Colonic mucosa (tissue), 4 donors: ENCODE results near the gene TNFAIP2. TPM values are rescaled to one million over a fixed set of nuclear protein-coding genes. Genes with fewer than 3 reads are reported as not detected.

Experiments used
- DNase-seq: peaks from one replicate; pipeline ENCODE4 v3.0.0-alpha.2; 2020
- H3K27ac ChIP-seq: fragments of 200-600 bp; one replicate; pipeline ENCODE4 v1.8.0; 2021
- H3K27me3 ChIP-seq: fragments of 200-600 bp; one replicate; pipeline ENCODE4 v1.8.0; 2021
- H3K36me3 ChIP-seq: fragments of 200-600 bp; one replicate; pipeline ENCODE4 v1.8.0; 2021
- H3K4me1 ChIP-seq: fragments of 200-600 bp; one replicate; pipeline ENCODE4 v1.8.0; 2021; ENCODE audit warnings: mild to moderate bottlenecking
- H3K4me3 ChIP-seq: fragments of 200-600 bp; one replicate; pipeline ENCODE4 v1.8.0; 2021
- H3K9ac ChIP-seq, 2 donors: one replicate each; pipeline ENCODE4 v1.7.0; 2013; ENCODE audit warnings: control low read depth in 2 of 2, low read depth in 2 of 2, low read length in 2 of 2
- H3K9me3 ChIP-seq: fragments of 200-600 bp; one replicate; pipeline ENCODE4 v1.8.0; 2021
- intact Hi-C: fragments of 100-400 bp; cut with DNase I; formaldehyde crosslinking; loops from one replicate; pipeline ENCODE4 v1.14.1; 2022
- total RNA-seq, 2 donors: library from RNA; stranded (reverse); fragmentation: NEBNext Ultra II Directional in 1 of 2; extraction: Animal tissue kit (Norgen Biotek cat#: 25700) in 1 of 2; gene quantifications; one replicate each; pipeline ENCODE4 v1.2.1, GENCODE V29; 2021
- TF ChIP-seq, protein P1 (sequence below): fragments of 200-600 bp; IDR thresholded peaks from one replicate; pipeline ENCODE4 v1.8.0; 2022; ENCODE audit warnings: antibody characterized with exemption, mild to moderate bottlenecking
- donor health status: healthy.
- donor health status: DM: no; HTN: no; CAD: no.
- donor health status: DM: no; HTN: no; CAD: no.

Gene TNFAIP2
- total RNA-seq, 2 donors from 2014 or later: 10.5 to 26.9 TPM

GRCh38 chr14:103121121-103121845 lies 2.0 kb upstream of the TNFAIP2 start:
- peak overlapping the region; percentile 82 for H3K27ac ChIP-seq
- H3K4me3 ChIP-seq: no peak overlapping the region
- intact Hi-C loops: no loop called here
- H3K9me3 ChIP-seq: no peaks in the 10 kb centered on the region
- H3K27me3 ChIP-seq: peaks cover 26% of the 10 kb centered on the region
- H3K4me1 ChIP-seq: peaks cover 13% of the 10 kb centered on the region
- no peaks in the 10 kb centered on the region for H3K36me3 ChIP-seq
- H3K9ac ChIP-seq: peak overlapping the region; percentile 38 to 43
- TF ChIP-seq, protein P1, sequence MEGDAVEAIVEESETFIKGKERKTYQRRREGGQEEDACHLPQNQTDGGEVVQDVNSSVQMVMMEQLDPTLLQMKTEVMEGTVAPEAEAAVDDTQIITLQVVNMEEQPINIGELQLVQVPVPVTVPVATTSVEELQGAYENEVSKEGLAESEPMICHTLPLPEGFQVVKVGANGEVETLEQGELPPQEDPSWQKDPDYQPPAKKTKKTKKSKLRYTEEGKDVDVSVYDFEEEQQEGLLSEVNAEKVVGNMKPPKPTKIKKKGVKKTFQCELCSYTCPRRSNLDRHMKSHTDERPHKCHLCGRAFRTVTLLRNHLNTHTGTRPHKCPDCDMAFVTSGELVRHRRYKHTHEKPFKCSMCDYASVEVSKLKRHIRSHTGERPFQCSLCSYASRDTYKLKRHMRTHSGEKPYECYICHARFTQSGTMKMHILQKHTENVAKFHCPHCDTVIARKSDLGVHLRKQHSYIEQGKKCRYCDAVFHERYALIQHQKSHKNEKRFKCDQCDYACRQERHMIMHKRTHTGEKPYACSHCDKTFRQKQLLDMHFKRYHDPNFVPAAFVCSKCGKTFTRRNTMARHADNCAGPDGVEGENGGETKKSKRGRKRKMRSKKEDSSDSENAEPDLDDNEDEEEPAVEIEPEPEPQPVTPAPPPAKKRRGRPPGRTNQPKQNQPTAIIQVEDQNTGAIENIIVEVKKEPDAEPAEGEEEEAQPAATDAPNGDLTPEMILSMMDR: no peak
- DNase-seq: peak; percentile 46

DNA sequence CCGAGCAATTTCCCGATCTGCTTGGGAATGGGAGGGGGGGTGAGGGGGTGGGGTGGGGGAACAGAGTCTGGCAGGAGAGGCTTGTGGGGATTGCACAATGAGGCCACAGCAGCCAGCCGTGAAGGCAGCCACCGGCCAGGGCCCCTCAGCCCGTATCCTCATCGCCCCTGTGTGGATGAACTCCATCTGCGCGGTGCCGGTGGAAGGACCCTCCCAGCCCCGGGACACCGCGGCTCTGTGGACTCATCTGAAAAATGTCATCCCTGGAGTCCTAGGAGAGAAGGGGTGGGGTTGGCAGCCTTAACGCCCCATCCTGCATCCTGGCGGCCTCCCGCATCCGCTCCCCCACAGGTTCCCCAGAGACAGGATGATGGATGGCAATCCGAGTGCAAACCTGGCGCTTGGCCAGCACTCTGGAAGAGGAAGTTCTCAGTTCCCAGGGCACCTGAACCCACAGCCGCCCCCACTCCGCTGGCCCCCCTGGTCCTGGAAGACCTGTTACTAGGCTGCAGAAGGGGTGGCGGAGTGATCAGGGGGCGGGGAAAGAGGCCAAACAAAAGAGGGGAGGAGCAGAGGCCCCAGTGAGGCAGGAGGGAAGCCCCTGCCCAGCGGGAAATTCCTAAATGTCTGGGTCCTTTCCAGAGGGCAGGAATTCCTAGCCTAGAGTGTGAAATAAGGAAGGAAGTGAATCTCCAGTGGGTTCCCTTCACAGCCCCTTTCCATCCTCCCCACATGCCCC lies 1.2 kb upstream of the TNFAIP2 start:
- H3K9me3 ChIP-seq: no peaks in the 10 kb centered on the region
- peaks cover 26% of the 10 kb centered on the region for H3K27me3 ChIP-seq
- peak overlapping the region; percentile 82 for H3K27ac ChIP-seq
- H3K36me3 ChIP-seq: no peaks in the 10 kb centered on the region
- TF ChIP-seq, protein P1: no peak
- H3K4me1 ChIP-seq: peaks cover 13% of the 10 kb centered on the region
- DNase-seq: peak; percentile 79
- intact Hi-C loops: no loop called here
- H3K9ac ChIP-seq: peak overlapping the region; percentile 60 to 66
- no peak overlapping the region for H3K4me3 ChIP-seq

DNA sequence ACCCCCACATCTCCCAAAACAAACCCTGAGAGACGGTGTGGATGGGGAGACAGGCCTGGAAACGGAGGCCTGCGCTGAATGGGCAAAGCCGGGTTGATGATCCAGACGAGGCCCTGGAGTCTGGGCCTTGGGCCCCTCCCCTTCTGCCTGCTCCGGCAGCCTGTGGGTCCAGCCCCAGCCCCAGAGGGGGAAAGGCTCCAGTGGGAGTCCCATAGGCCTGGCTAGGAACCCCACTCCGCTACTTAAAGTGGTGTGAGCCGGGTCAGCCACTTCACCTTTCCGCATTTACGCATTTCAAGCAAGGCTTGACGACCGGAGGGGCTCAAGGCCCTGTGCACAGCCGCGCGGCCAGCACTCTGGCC lies 695 bp upstream of the TNFAIP2 start:
- peaks cover 13% of the 10 kb centered on the region for H3K4me1 ChIP-seq
- peak overlapping the region; percentile 39 for H3K4me3 ChIP-seq

DNA sequence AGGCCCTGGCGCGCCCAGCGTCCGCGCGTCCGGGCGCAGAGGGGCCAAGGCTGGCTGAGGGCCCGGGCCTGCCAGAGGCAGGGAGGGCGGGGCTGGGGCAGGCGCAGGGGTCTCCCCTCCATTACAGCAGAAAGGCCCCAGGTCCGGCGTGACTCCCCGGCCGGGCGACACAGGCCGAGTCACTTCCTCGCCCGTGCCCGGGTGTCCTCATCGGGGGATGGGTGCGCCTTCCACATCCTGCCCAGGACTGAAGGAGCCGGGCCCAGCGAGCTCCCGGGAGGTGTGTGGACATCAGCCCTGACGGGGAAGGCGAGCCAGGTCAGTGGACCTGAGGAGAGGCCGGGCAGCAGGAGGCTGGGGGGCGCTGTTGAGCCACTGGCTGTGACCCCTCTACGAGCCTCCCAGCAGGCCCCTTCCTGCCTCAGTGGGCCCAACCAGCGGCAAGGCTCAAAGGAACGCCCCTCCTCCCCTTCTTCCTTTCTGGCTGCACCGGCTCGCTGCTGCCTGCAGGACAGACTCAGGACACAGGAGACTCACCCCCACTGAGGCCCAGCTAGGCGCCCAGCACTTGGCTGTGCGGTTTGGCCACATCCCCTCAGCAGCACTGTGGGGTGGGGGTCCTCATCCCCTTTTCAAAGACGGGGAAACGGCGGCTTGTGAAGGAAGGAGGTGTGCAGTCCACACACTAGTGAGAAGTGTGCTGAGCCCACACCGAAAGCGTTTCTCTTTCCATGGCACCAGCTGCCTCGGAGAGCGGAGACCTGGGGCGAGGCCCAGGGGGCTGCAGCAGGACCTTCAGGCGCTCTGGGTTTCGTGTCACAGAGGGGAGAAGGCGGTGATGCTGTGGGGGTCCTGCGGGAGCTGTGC lies 606 bp downstream of the TNFAIP2 start:
- TF ChIP-seq, protein P1: no peak
- peak; percentile 50 for DNase-seq
- H3K4me1 ChIP-seq: peaks cover 13% of the 10 kb centered on the region
- peaks cover 26% of the 10 kb centered on the region for H3K27me3 ChIP-seq
- H3K27ac ChIP-seq: peak overlapping the region; percentile 82
- no peaks in the 10 kb centered on the region for H3K36me3 ChIP-seq
- intact Hi-C loops: no loop called here
- peak overlapping the region; percentile 39 for H3K4me3 ChIP-seq
- peak overlapping the region; percentile 68 to 88 for H3K9ac ChIP-seq
- no peaks in the 10 kb centered on the region for H3K9me3 ChIP-seq

More for the DNA sequence above, 695 bp upstream of the TNFAIP2 start:
- no peak for DNase-seq
- Histone ChIP-seq H3K27ac (peak overlapping the region; percentile 82), H3K9ac (peak overlapping the region; percentile 60 to 66), H3K36me3 (no peaks in the 10 kb centered on the region), H3K9me3 (no peaks in the 10 kb centered on the region), H3K27me3 (peaks cover 26% of the 10 kb centered on the region)
- intact Hi-C loops: no loop called here
- TF ChIP-seq, protein P1: no peak

DNA sequence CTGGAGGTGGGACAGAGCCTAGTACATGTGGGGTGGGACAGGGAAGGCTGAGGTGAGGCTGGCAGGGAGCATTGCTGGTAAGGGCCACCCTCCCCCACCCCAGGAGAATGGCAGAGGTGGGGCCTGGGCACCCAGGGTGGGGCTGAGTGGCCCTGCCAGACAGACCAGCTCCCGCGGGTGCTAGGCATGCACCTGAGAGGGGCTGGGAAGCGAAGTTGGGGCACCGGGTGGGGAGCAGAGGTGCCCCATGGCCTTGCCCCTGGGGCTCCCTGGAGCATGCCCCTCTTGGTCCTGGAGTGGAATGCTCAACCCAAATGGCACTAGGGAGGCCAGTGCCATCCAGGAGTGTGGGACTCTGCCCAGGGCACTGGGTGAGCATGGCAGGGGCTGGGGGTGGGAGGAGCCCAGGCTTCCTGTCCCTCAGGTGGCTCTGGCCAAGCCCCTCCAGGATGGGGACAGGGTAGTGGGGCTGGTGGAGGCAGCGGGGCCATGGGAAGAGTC lies 1.3 kb downstream of the TNFAIP2 start:
- DNase-seq: no peak
- H3K4me1 ChIP-seq: peaks cover 13% of the 10 kb centered on the region
- H3K27me3 ChIP-seq: peaks cover 26% of the 10 kb centered on the region
- no peak overlapping the region for H3K27ac ChIP-seq
- intact Hi-C loops: no loop called here
- TF ChIP-seq, protein P1: no peak
- no peaks in the 10 kb centered on the region for H3K36me3 ChIP-seq
- no peaks in the 10 kb centered on the region for H3K9me3 ChIP-seq
- peak overlapping the region; percentile 68 to 88 for H3K9ac ChIP-seq
- H3K4me3 ChIP-seq: peak overlapping the region; percentile 39
